HepG2 (cell line): Measurements from ENCODE around the gene SEC62.

ENCODE experiments used
- EP300 ChIP-seq, 3 experiments: sonication (generic) in 1 of 3; formaldehyde crosslinking in 1 of 3; IDR thresholded peaks; 2 replicates each; pipeline versions ENCODE4 v1.5.1 to v1.6.1; 2011 to 2020; ENCODE audit warnings: low read depth in 2 of 3, low read length in 2 of 3, borderline replicate concordance in 1 of 3, improper control_type of control experiment in 1 of 3, mild to moderate bottlenecking in 1 of 3, missing genetic modification reagents in 1 of 3, moderate library complexity in 1 of 3
- FOXA3 ChIP-seq: IDR thresholded peaks from 2 replicates; pipeline ENCODE4 v1.6.1; 2016; ENCODE audit warnings: missing genetic modification reagents, missing compliant biosample characterization
- FOXC1 ChIP-seq: sonication (generic); formaldehyde crosslinking; IDR thresholded peaks from 2 replicates; pipeline ENCODE4 v1.8.0; 2022; ENCODE audit warnings: mild to moderate bottlenecking, missing genetic modification reagents, borderline replicate concordance
- GATAD2A ChIP-seq: IDR thresholded peaks from 2 replicates; pipeline ENCODE4 v1.6.1; 2016
- MXD4 ChIP-seq: IDR thresholded peaks from 2 replicates; pipeline ENCODE4 v1.6.1; 2016; ENCODE audit warnings: mild to moderate bottlenecking, missing biosample characterization, missing genetic modification reagents
- NFE2 ChIP-seq: sonication (generic); formaldehyde crosslinking; IDR thresholded peaks from 2 replicates; pipeline ENCODE4 v1.4.0; 2020; ENCODE audit warnings: missing genetic modification reagents
- NFRKB ChIP-seq: fragments of 450-650 bp; IDR thresholded peaks from 2 replicates; pipeline ENCODE4 v1.6.1; 2017
- SOX6 ChIP-seq, 2 experiments: fragments of 450-650 bp in 1 of 2; sonication (generic) in 1 of 2; formaldehyde crosslinking in 1 of 2; IDR thresholded peaks; 2 replicates each; pipeline versions ENCODE4 v1.4.0 to v1.6.1; 2017 to 2020; ENCODE audit warnings: antibody characterized with exemption in 1 of 2, mild to moderate bottlenecking in 1 of 2, missing genetic modification reagents in 1 of 2
- TCF12 ChIP-seq, 2 experiments: fragments of 450-650 bp in 1 of 2; sonication (generic) in 1 of 2; formaldehyde crosslinking in 1 of 2; IDR thresholded peaks; 2 replicates each; pipeline versions ENCODE4 v1.6.1 to v1.8.0; 2017 to 2022; ENCODE audit warnings: antibody characterized with exemption in 1 of 2, mild to moderate bottlenecking in 1 of 2, missing genetic modification reagents in 1 of 2, moderate library complexity in 1 of 2
- TP53 ChIP-seq: sonication (generic); formaldehyde crosslinking; conservative IDR thresholded peaks from 2 replicates; pipeline ENCODE4 v1.4.0; 2020; ENCODE audit warnings: missing genetic modification reagents
- TSC22D2 ChIP-seq: sonication (generic); formaldehyde crosslinking; IDR thresholded peaks from 2 replicates; pipeline ENCODE4 v1.5.1; 2020; ENCODE audit warnings: missing genetic modification reagents, mild to moderate bottlenecking, borderline replicate concordance
- ZNF629 ChIP-seq: sonication (generic); formaldehyde crosslinking; conservative IDR thresholded peaks from 2 replicates; pipeline ENCODE4 v1.5.0; 2020; ENCODE audit warnings: missing genetic modification reagents

DNA sequence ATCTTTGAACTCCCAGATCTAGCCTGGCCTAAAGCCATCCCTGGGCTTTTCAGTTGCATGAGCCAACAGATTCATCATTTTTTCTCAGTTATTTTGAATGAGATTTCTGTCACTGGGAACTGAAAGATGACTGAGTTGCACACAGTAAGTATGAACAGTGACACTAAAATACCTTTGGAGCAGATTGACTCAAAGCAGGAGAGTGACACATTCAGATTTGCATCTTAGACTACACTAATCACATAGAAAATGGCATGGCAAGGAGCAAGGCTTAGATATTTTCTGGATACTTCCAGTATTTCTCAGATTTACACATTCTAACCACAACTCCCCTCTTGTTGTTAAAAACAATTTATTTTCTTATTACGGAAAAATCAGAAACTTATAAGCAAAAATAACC lies 32.8 kb downstream of the SEC62 start:
- no peak for TF ChIP-seq NFRKB
- TF ChIP-seq TCF12 (IDR thresholded peaks at IDR 0.05), result no peak
- no peak for TF ChIP-seq TCF12 (CRISPR knock-in tag; IDR thresholded peaks at IDR 0.05)
- TF ChIP-seq TSC22D2 (CRISPR knock-in tag), result no peak
- no peak for TF ChIP-seq NFE2 (CRISPR knock-in tag)
- TF ChIP-seq TP53 (CRISPR knock-in tag), result no peak
- no peak for TF ChIP-seq EP300 (IDR thresholded peaks at IDR 0.05; ENCODE audit: low read depth in 2 of 2, low read length in 2 of 2)
- no peak for TF ChIP-seq EP300 (CRISPR knock-in tag; IDR thresholded peaks at IDR 0.05; ENCODE audit: borderline replicate concordance)
- no peak for TF ChIP-seq GATAD2A
- no peak for TF ChIP-seq ZNF629 (CRISPR knock-in tag)
- TF ChIP-seq FOXC1, result no peak
- no peak for TF ChIP-seq MXD4 (CRISPR knock-in tag)
- TF ChIP-seq FOXA3 (CRISPR knock-in tag), result no peak
- no peak for TF ChIP-seq SOX6 (IDR thresholded peaks at IDR 0.05)
- no peak for TF ChIP-seq SOX6 (CRISPR knock-in tag; IDR thresholded peaks at IDR 0.05)
